Lower lobe of right lung (tissue), 2 donors: ENCODE data around the gene MPC1. TPM values are rescaled to one million over a fixed set of nuclear protein-coding genes. Genes with fewer than 3 reads are reported as not detected.

ENCODE experiments used
- ATAC-seq, 2 donors: fragments of 200-7000 bp; cut with Tn5 transposase; one replicate each; pipeline ENCODE4 v1.9.1; 2020 to 2022; ENCODE audit warnings: mild to moderate bottlenecking in 2 of 2, moderate library complexity in 2 of 2
- DNase-seq: peaks from one replicate; pipeline ENCODE4 v3.0.0-alpha.2; 2020
- H3K27ac ChIP-seq: fragments of 200-600 bp; one replicate; pipeline ENCODE4 v1.8.0; 2022
- H3K27me3 ChIP-seq: fragments of 200-600 bp; one replicate; pipeline ENCODE4 v1.8.0; 2022; ENCODE audit warnings: low read depth
- H3K36me3 ChIP-seq: fragments of 200-600 bp; one replicate; pipeline ENCODE4 v1.8.0; 2022; ENCODE audit warnings: mild to moderate bottlenecking
- H3K4me1 ChIP-seq: fragments of 200-600 bp; one replicate; pipeline ENCODE4 v1.8.0; 2022
- H3K4me3 ChIP-seq: fragments of 200-600 bp; one replicate; pipeline ENCODE4 v1.8.0; 2022; ENCODE audit warnings: mild to moderate bottlenecking
- H3K9me3 ChIP-seq: fragments of 200-600 bp; one replicate; pipeline ENCODE4 v1.8.0; 2022
- intact Hi-C: fragments of 100-400 bp; cut with DNase I; formaldehyde crosslinking; loops from one replicate; pipeline ENCODE4 v1.11.0; 2022
- total RNA-seq: library from RNA; stranded (reverse); fragmentation: NEBNext Ultra II Directional; extraction: Animal tissue kit (Norgen Biotek cat#: 25700); gene quantifications from one replicate; pipeline ENCODE4 v1.2.1, GENCODE V29; 2021
- TF ChIP-seq, protein P1 (sequence below): fragments of 200-600 bp; IDR thresholded peaks from one replicate; pipeline ENCODE4 v1.8.0; 2022; ENCODE audit warnings: antibody characterized with exemption, mild to moderate bottlenecking
- donor health status: DM: no; HTN: yes; CAD: no; lungs with severe emphysema.

MPC1 gene
- total RNA-seq, 1 donor from 2014 or later = 46.8 TPM

- H3K27me3 ChIP-seq = no peaks in the 10 kb centered on the region
These were observed 40.8 kb downstream of the MPC1 start for GRCh38 chr6:166341977-166342348.

GRCh38 chr6:166341464-166341863 lies 41.3 kb downstream of the MPC1 start:
- peaks cover 26% of the 10 kb centered on the region for H3K4me1 ChIP-seq
- intact Hi-C loops = no loop called here
- peak overlapping the region; percentile 91 for H3K4me3 ChIP-seq
- DNase-seq (no peak), ATAC-seq (no peak)
- no peaks in the 10 kb centered on the region for H3K27me3 ChIP-seq
- no peaks in the 10 kb centered on the region for H3K9me3 ChIP-seq
- TF ChIP-seq, protein P1, sequence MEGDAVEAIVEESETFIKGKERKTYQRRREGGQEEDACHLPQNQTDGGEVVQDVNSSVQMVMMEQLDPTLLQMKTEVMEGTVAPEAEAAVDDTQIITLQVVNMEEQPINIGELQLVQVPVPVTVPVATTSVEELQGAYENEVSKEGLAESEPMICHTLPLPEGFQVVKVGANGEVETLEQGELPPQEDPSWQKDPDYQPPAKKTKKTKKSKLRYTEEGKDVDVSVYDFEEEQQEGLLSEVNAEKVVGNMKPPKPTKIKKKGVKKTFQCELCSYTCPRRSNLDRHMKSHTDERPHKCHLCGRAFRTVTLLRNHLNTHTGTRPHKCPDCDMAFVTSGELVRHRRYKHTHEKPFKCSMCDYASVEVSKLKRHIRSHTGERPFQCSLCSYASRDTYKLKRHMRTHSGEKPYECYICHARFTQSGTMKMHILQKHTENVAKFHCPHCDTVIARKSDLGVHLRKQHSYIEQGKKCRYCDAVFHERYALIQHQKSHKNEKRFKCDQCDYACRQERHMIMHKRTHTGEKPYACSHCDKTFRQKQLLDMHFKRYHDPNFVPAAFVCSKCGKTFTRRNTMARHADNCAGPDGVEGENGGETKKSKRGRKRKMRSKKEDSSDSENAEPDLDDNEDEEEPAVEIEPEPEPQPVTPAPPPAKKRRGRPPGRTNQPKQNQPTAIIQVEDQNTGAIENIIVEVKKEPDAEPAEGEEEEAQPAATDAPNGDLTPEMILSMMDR = no peak
- peaks cover 29% of the 10 kb centered on the region for H3K36me3 ChIP-seq
- H3K27ac ChIP-seq = peak overlapping the region; percentile 99

More at GRCh38 chr6:166341977-166342348, 40.8 kb downstream of the MPC1 start:
- Histone ChIP-seq H3K4me1 (peaks cover 26% of the 10 kb centered on the region), H3K27ac (peak overlapping the region; percentile 99), H3K36me3 (peaks cover 25% of the 10 kb centered on the region), H3K9me3 (no peaks in the 10 kb centered on the region), H3K4me3 (peak overlapping the region; percentile 91)
- DNase-seq = peak; percentile 45
- TF ChIP-seq, protein P1 = no peak
- intact Hi-C loops = no loop called here
- peak; percentile 5 to 7 for ATAC-seq

- TF ChIP-seq, protein P1 = no peak
- Histone ChIP-seq H3K9me3 (no peaks in the 10 kb centered on the region), H3K4me3 (no peak overlapping the region), H3K4me1 (peaks cover 26% of the 10 kb centered on the region), H3K27me3 (no peaks in the 10 kb centered on the region), H3K36me3 (peaks cover 49% of the 10 kb centered on the region), H3K27ac (no peak overlapping the region)
- intact Hi-C loops = no loop called here
- no peak for DNase-seq
- ATAC-seq = no peak
These were observed 43.9 kb downstream of the MPC1 start for GRCh38 chr6:166338854-166339253.

GRCh38 chr6:166336847-166337246 lies 45.9 kb downstream of the MPC1 start:
- no peak for ATAC-seq
- Histone ChIP-seq H3K27me3 (no peaks in the 10 kb centered on the region), H3K27ac (no peak overlapping the region), H3K9me3 (no peaks in the 10 kb centered on the region), H3K4me3 (no peak overlapping the region), H3K36me3 (peaks cover 50% of the 10 kb centered on the region), H3K4me1 (peaks cover 45% of the 10 kb centered on the region)
- TF ChIP-seq, protein P1 = no peak
- DNase-seq = no peak
- intact Hi-C loops = no loop called here

- peaks cover 50% of the 10 kb centered on the region for H3K36me3 ChIP-seq
- ATAC-seq (no peak), DNase-seq (no peak)
- intact Hi-C loops = no loop called here
- no peak overlapping the region for H3K27ac ChIP-seq
- H3K27me3 ChIP-seq = no peaks in the 10 kb centered on the region
- H3K9me3 ChIP-seq = no peaks in the 10 kb centered on the region
- no peak overlapping the region for H3K4me3 ChIP-seq
- H3K4me1 ChIP-seq = peaks cover 45% of the 10 kb centered on the region
- TF ChIP-seq, protein P1 = no peak
These were observed 47.1 kb downstream of the MPC1 start for GRCh38 chr6:166335378-166336302.
